Measurements from ENCODE around the gene KIAA0825.

Gene KIAA0825

GRCh38 chr5:94409440-94409839 is 209.0 kb downstream of the KIAA0825 start:
- no peak overlapping the region for H3K4me3 ChIP-seq (ENCODE audit: low read depth in 1 of 2, low read length in 2 of 2)
- DNase-seq (no peak), ATAC-seq (ENCODE audit: insufficient read depth, low read depth) (no peak)
- H3K4me1 ChIP-seq (ENCODE audit: insufficient read depth, low read length) = no peaks in the 10 kb centered on the region
- H3K4me2 ChIP-seq (ENCODE audit: insufficient read depth, low read length) = no peak overlapping the region
- H4K20me1 ChIP-seq (ENCODE audit: insufficient read depth, low read length) = no peaks in the 10 kb centered on the region
- no peak overlapping the region for H3K9ac ChIP-seq (ENCODE audit: low read depth, low read length)
- no peaks in the 10 kb centered on the region for H3K27me3 ChIP-seq (ENCODE audit: insufficient read depth, low read length, poor library complexity)
- TF ChIP-seq EZH2 (IDR thresholded peaks at IDR 0.05; ENCODE audit: borderline replicate concordance, low read depth, low read length, severe bottlenecking) = no peak
- TF ChIP-seq CTCF (IDR thresholded peaks at IDR 0.05; ENCODE audit: borderline replicate concordance, extremely low read depth, low read length, poor library complexity, severe bottlenecking) = no peak
- no peaks in the 10 kb centered on the region for H3K9me3 ChIP-seq (ENCODE audit: insufficient read depth, low read length, severe bottlenecking)
- H2AFZ ChIP-seq (ENCODE audit: low read depth, low read length) = no peak overlapping the region
- H3K36me3 ChIP-seq (ENCODE audit: insufficient read depth, low read length) = no peaks in the 10 kb centered on the region
- H3K79me2 ChIP-seq (ENCODE audit: insufficient read depth, low read length) = no peaks in the 10 kb centered on the region
- no peak overlapping the region for H3K27ac ChIP-seq (ENCODE audit: low read length)

- H3K9ac ChIP-seq (ENCODE audit: low read depth, low read length) = no peak overlapping the region
- H3K36me3 ChIP-seq (ENCODE audit: insufficient read depth, low read length) = no peaks in the 10 kb centered on the region
- H3K4me3 ChIP-seq (ENCODE audit: low read depth in 1 of 2, low read length in 2 of 2) = no peak overlapping the region
- no peaks in the 10 kb centered on the region for H3K79me2 ChIP-seq (ENCODE audit: insufficient read depth, low read length)
- no peak overlapping the region for H2AFZ ChIP-seq (ENCODE audit: low read depth, low read length)
- no peaks in the 10 kb centered on the region for H3K4me1 ChIP-seq (ENCODE audit: insufficient read depth, low read length)
- ATAC-seq (ENCODE audit: insufficient read depth, low read depth) (no peak), DNase-seq (no peak)
- TF ChIP-seq EZH2 (IDR thresholded peaks at IDR 0.05; ENCODE audit: borderline replicate concordance, low read depth, low read length, severe bottlenecking) = no peak
- no peak for TF ChIP-seq CTCF (IDR thresholded peaks at IDR 0.05; ENCODE audit: borderline replicate concordance, extremely low read depth, low read length, poor library complexity, severe bottlenecking)
- H3K27ac ChIP-seq (ENCODE audit: low read length) = no peak overlapping the region
- no peak overlapping the region for H3K4me2 ChIP-seq (ENCODE audit: insufficient read depth, low read length)
- H3K27me3 ChIP-seq (ENCODE audit: insufficient read depth, low read length, poor library complexity) = no peaks in the 10 kb centered on the region
- H3K9me3 ChIP-seq (ENCODE audit: insufficient read depth, low read length, severe bottlenecking) = no peaks in the 10 kb centered on the region
- H4K20me1 ChIP-seq (ENCODE audit: insufficient read depth, low read length) = no peaks in the 10 kb centered on the region
Measured at GRCh38 chr5:94407023-94407422, 211.4 kb downstream of the KIAA0825 start.

GRCh38 chr5:94403483-94403882 is 214.9 kb downstream of the KIAA0825 start:
- no peak overlapping the region for H3K4me2 ChIP-seq (ENCODE audit: insufficient read depth, low read length)
- H3K4me3 ChIP-seq (ENCODE audit: low read depth in 1 of 2, low read length in 2 of 2) = no peak overlapping the region
- no peaks in the 10 kb centered on the region for H3K79me2 ChIP-seq (ENCODE audit: insufficient read depth, low read length)
- no peaks in the 10 kb centered on the region for H3K27me3 ChIP-seq (ENCODE audit: insufficient read depth, low read length, poor library complexity)
- no peak overlapping the region for H2AFZ ChIP-seq (ENCODE audit: low read depth, low read length)
- no peaks in the 10 kb centered on the region for H3K4me1 ChIP-seq (ENCODE audit: insufficient read depth, low read length)
- H3K9me3 ChIP-seq (ENCODE audit: insufficient read depth, low read length, severe bottlenecking) = no peaks in the 10 kb centered on the region
- no peaks in the 10 kb centered on the region for H3K36me3 ChIP-seq (ENCODE audit: insufficient read depth, low read length)
- no peak for DNase-seq
- H4K20me1 ChIP-seq (ENCODE audit: insufficient read depth, low read length) = no peaks in the 10 kb centered on the region
- no peak for ATAC-seq (ENCODE audit: insufficient read depth, low read depth)
- no peak for TF ChIP-seq EZH2 (IDR thresholded peaks at IDR 0.05; ENCODE audit: borderline replicate concordance, low read depth, low read length, severe bottlenecking)
- no peak for TF ChIP-seq CTCF (IDR thresholded peaks at IDR 0.05; ENCODE audit: borderline replicate concordance, extremely low read depth, low read length, poor library complexity, severe bottlenecking)
- no peak overlapping the region for H3K27ac ChIP-seq (ENCODE audit: low read length)
- H3K9ac ChIP-seq (ENCODE audit: low read depth, low read length) = no peak overlapping the region

GRCh38 chr5:94402096-94402495 is 216.3 kb downstream of the KIAA0825 start:
- no peak overlapping the region for H3K27ac ChIP-seq (ENCODE audit: low read length)
- no peak overlapping the region for H3K4me3 ChIP-seq (ENCODE audit: low read depth in 1 of 2, low read length in 2 of 2)
- no peaks in the 10 kb centered on the region for H4K20me1 ChIP-seq (ENCODE audit: insufficient read depth, low read length)
- no peaks in the 10 kb centered on the region for H3K36me3 ChIP-seq (ENCODE audit: insufficient read depth, low read length)
- ATAC-seq (ENCODE audit: insufficient read depth, low read depth) (no peak), DNase-seq (no peak)
- H2AFZ ChIP-seq (ENCODE audit: low read depth, low read length) = no peak overlapping the region
- TF ChIP-seq CTCF (IDR thresholded peaks at IDR 0.05; ENCODE audit: borderline replicate concordance, extremely low read depth, low read length, poor library complexity, severe bottlenecking) = no peak
- TF ChIP-seq EZH2 (IDR thresholded peaks at IDR 0.05; ENCODE audit: borderline replicate concordance, low read depth, low read length, severe bottlenecking) = no peak
- no peak overlapping the region for H3K4me2 ChIP-seq (ENCODE audit: insufficient read depth, low read length)
- no peaks in the 10 kb centered on the region for H3K9me3 ChIP-seq (ENCODE audit: insufficient read depth, low read length, severe bottlenecking)
- H3K79me2 ChIP-seq (ENCODE audit: insufficient read depth, low read length) = no peaks in the 10 kb centered on the region
- H3K4me1 ChIP-seq (ENCODE audit: insufficient read depth, low read length) = no peaks in the 10 kb centered on the region
- no peaks in the 10 kb centered on the region for H3K27me3 ChIP-seq (ENCODE audit: insufficient read depth, low read length, poor library complexity)
- H3K9ac ChIP-seq (ENCODE audit: low read depth, low read length) = no peak overlapping the region
